Upper lobe of left lung (tissue), 4 donors: ENCODE data around the gene FBL.

ENCODE experiments used
- CTCF ChIP-seq, 6 experiments: fragments of 450-650 bp in 4 of 6; fragments of 200-600 bp in 2 of 6; sonication (generic) in 2 of 6; IDR thresholded peaks; one replicate each; pipeline ENCODE4 v1.5.1; 2016 to 2019; ENCODE audit warnings: antibody characterized with exemption in 6 of 6
- POLR2A ChIP-seq, 4 donors: fragments of 450-650 bp; IDR thresholded peaks; one replicate each; pipeline ENCODE4 v1.5.1; 2016 to 2017; ENCODE audit warnings: antibody characterized with exemption in 4 of 4, mild to moderate bottlenecking in 2 of 4

DNA sequence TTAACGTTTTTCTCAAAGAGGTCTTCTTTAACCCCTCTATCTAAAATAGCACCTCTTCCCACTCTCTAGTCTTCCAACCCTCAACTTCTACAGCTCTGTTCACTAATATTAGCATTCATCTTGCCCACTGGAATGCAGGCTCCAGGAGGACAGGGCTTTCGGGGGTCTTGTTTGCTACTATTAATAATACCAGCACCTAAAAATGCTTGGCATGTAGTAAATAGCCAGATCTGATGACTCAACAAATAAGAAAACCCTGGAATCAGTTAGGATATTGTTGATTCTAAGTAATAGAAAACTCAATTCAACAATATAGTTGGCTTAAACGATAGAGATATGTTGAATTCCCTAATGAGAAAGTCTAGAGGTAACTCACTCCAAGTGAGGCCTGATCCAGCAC lies 26.4 kb downstream of the FBL start:
- no peak for TF ChIP-seq POLR2A (IDR thresholded peaks at IDR 0.05)
- no peak for TF ChIP-seq CTCF (IDR thresholded peaks at IDR 0.05)
